Gastrocnemius medialis (tissue), 4 donors: ENCODE measurements around the gene TBX2. TPM values are rescaled to one million over a fixed set of nuclear protein-coding genes. Genes with fewer than 3 reads are reported as not detected.

ENCODE experiments used
- ATAC-seq, 2 donors: fragments of 150-250 bp; one replicate each; pipeline ENCODE4 v1.9.1; 2016
- DNase-seq, 2 donors: peaks; one replicate each; pipeline ENCODE4 v3.0.0-alpha.2; 2019
- H3K27ac ChIP-seq, 4 donors: fragments of 200-600 bp; sonication (generic); 1 replicate in 1 of 4; 2 replicates in 3 of 4; pipeline ENCODE4 v1.5.1; 2016 to 2018; ENCODE audit warnings: mild to moderate bottlenecking in 2 of 4, moderate library complexity in 1 of 4
- H3K27me3 ChIP-seq, 3 donors: fragments of 200-600 bp; sonication (generic) in 2 of 3; 1 replicate in 1 of 3; 2 replicates in 2 of 3; pipeline versions ENCODE4 v1.5.1 to v1.6.0; 2016 to 2019; ENCODE audit warnings: mild to moderate bottlenecking in 1 of 3, moderate library complexity in 1 of 3
- H3K36me3 ChIP-seq, 2 donors: fragments of 200-600 bp; sonication (generic) in 1 of 2; one replicate each; pipeline ENCODE4 v1.5.1; 2017 to 2018
- H3K4me1 ChIP-seq, 2 donors: fragments of 200-600 bp; sonication (generic) in 1 of 2; one replicate each; pipeline ENCODE4 v1.5.1; 2016 to 2017; ENCODE audit warnings: mild to moderate bottlenecking in 2 of 2
- H3K4me3 ChIP-seq, 4 donors: fragments of 200-600 bp; sonication (generic) in 3 of 4; 1 replicate in 1 of 4; 2 replicates in 3 of 4; pipeline ENCODE4 v1.5.1; 2016 to 2019; ENCODE audit warnings: mild to moderate bottlenecking in 2 of 4
- H3K9me3 ChIP-seq, 3 donors: fragments of 200-600 bp; sonication (generic) in 2 of 3; 1 replicate in 1 of 3; 2 replicates in 2 of 3; pipeline ENCODE4 v1.5.1; 2016 to 2019
- CTCF ChIP-seq, 5 experiments: fragments of 450-650 bp in 3 of 5; fragments of 200-600 bp in 2 of 5; sonication (generic) in 2 of 5; IDR thresholded peaks in 4 of 5; conservative IDR thresholded peaks in 1 of 5; 1 replicate in 4 of 5; 2 replicates in 1 of 5; pipeline ENCODE4 v1.5.1; 2016 to 2019; ENCODE audit warnings: antibody characterized with exemption in 5 of 5, mild to moderate bottlenecking in 3 of 5, moderate library complexity in 3 of 5
- POLR2A ChIP-seq, 2 donors: fragments of 450-650 bp; IDR thresholded peaks; one replicate each; pipeline ENCODE4 v1.6.1; 2017; ENCODE audit warnings: antibody characterized with exemption in 2 of 2, mild to moderate bottlenecking in 2 of 2, moderate library complexity in 2 of 2
- in situ Hi-C, 4 donors: fragments of 200-750 bp; cut with MboI; loops; one replicate each; pipeline versions ENCODE4 v1.15.0 to v1.8.0; 2017; ENCODE audit warnings: low sequenced_read_pairs in 4 of 4
- intact Hi-C: fragments of 100-400 bp; cut with DNase I; formaldehyde crosslinking; loops from one replicate; pipeline ENCODE4 v1.15.1; 2023; ENCODE audit warnings: low total_unique reads
- total RNA-seq, 4 donors: library from RNA; depleted of rRNA; stranded (reverse); fragments of >200 nt; gene quantifications; one replicate each; pipeline versions ENCODE4 v1.1.0 to v1.2.3, GENCODE V29; 2016

The TBX2 gene
- total RNA-seq, 4 donors from 2014 or later: 4.2 to 10.4 (median 6.4) TPM

- no peak for DNase-seq
- intact Hi-C loops (no loop called here), in situ Hi-C loops (loop anchor here (25.0 kb wide), 4 partner anchors 369 to 669 kb away; no protein-coding TSS in a partner anchor)
- H3K4me3 ChIP-seq: no peak overlapping the region
- ATAC-seq: no peak
- H3K4me1 ChIP-seq: peaks cover 23% of the 10 kb centered on the region in 2 donors
- H3K27ac ChIP-seq: no peak overlapping the region
- no peaks in the 10 kb centered on the region for H3K36me3 ChIP-seq
- H3K27me3 ChIP-seq: no peaks in the 10 kb centered on the region
- no peaks in the 10 kb centered on the region for H3K9me3 ChIP-seq
- TF ChIP-seq CTCF (IDR thresholded peaks at IDR 0.05 in 4 of 5, conservative IDR thresholded peaks at IDR 0.05 in 1 of 5) (no peak), POLR2A (IDR thresholded peaks at IDR 0.05) (no peak)
These were observed 18.7 kb upstream of the TBX2 start for GRCh38 chr17:61380836-61381525.

GRCh38 chr17:61381537-61381936, 18.1 kb upstream of the TBX2 start:
- Histone ChIP-seq H3K27ac (no peak overlapping the region), H3K4me1 (peaks cover 21 to 23% of the 10 kb centered on the region in 2 donors), H3K36me3 (no peaks in the 10 kb centered on the region), H3K27me3 (no peaks in the 10 kb centered on the region), H3K9me3 (no peaks in the 10 kb centered on the region), H3K4me3 (no peak overlapping the region)
- no peak for ATAC-seq
- intact Hi-C loops (no loop called here), in situ Hi-C loops (loop anchor here (25.0 kb wide), 4 partner anchors 369 to 669 kb away; no protein-coding TSS in a partner anchor)
- TF ChIP-seq POLR2A (IDR thresholded peaks at IDR 0.05) (no peak), CTCF (IDR thresholded peaks at IDR 0.05 in 4 of 5, conservative IDR thresholded peaks at IDR 0.05 in 1 of 5) (no peak)
- DNase-seq: no peak

GRCh38 chr17:61382796-61383688, 16.6 kb upstream of the TBX2 start:
- TF ChIP-seq POLR2A (IDR thresholded peaks at IDR 0.05) (no peak), CTCF (IDR thresholded peaks at IDR 0.05 in 4 of 5, conservative IDR thresholded peaks at IDR 0.05 in 1 of 5) (no peak)
- no peak for DNase-seq
- no peak overlapping the region for H3K27ac ChIP-seq
- no peaks in the 10 kb centered on the region for H3K9me3 ChIP-seq
- H3K4me3 ChIP-seq: no peak overlapping the region
- in situ Hi-C loops: loop anchor here (25.0 kb wide), 4 partner anchors 371 to 671 kb away; no protein-coding TSS in a partner anchor
- no peak for ATAC-seq
- H3K36me3 ChIP-seq: no peaks in the 10 kb centered on the region
- intact Hi-C loops: no loop called here
- H3K27me3 ChIP-seq: no peaks in the 10 kb centered on the region
- peaks cover 6 to 11% of the 10 kb centered on the region in 2 donors for H3K4me1 ChIP-seq

GRCh38 chr17:61383689-61384201, 15.9 kb upstream of the TBX2 start:
- in situ Hi-C loops: loop anchor here (25.0 kb wide), 4 partner anchors 371 to 671 kb away; no protein-coding TSS in a partner anchor

More at GRCh38 chr17:61383689-61384201, 15.9 kb upstream of the TBX2 start:
- Histone ChIP-seq H3K9me3 (no peaks in the 10 kb centered on the region), H3K4me3 (no peak overlapping the region), H3K36me3 (no peaks in the 10 kb centered on the region), H3K27me3 (no peaks in the 10 kb centered on the region), H3K27ac (no peak overlapping the region), H3K4me1 (peaks cover 0 to 6% of the 10 kb centered on the region in 2 donors)
- DNase-seq (no peak), ATAC-seq (no peak)
- no peak for TF ChIP-seq POLR2A (IDR thresholded peaks at IDR 0.05)
- no peak for TF ChIP-seq CTCF (IDR thresholded peaks at IDR 0.05 in 4 of 5, conservative IDR thresholded peaks at IDR 0.05 in 1 of 5)
- intact Hi-C loops: no loop called here
